HepG2 (cell line): Measurements from ENCODE around the gene ZNF30. TPM values are rescaled to one million over a fixed set of nuclear protein-coding genes. Genes with fewer than 3 reads are reported as not detected.
A peak's percentile ranks its signal among the peaks of the same experiment; 100 is the strongest.

Experiments used
- ATAC-seq: fragments of 200-7000 bp; cut with Tn5 transposase; 3 replicates; pipeline ENCODE4 v1.9.1; 2020; ENCODE audit warnings: mild to moderate bottlenecking, moderate library complexity
- BruUV-seq: library from RNA; stranded (reverse); fragments of 400-500 nt; replicated peaks from 2 replicates; lab custom pipeline; 2021; lab: Mats Ljungman, UMichigan
- CTCF ChIA-PET: fragments of 300-600 bp; formaldehyde crosslinking; extraction: SDS; loops from one replicate; lab custom pipeline; 2021; ENCODE audit warnings: low total read pairs, inconsistent platforms, low intra/inter-chr PET ratio; lab: Yijun Ruan, JAX
- POLR2A ChIA-PET: fragments of 350-600 bp; sonication (Branson Sonifier 250); formaldehyde crosslinking; loops from one replicate; lab custom pipeline; 2020; ENCODE audit warnings: antibody characterized with exemption, inconsistent platforms; lab: Yijun Ruan, JAX
- DNase-seq: peaks from one replicate; pipeline ENCODE4 v3.0.0-alpha.2; 2015; ENCODE audit warnings: low spot score
- FAIRE-seq: peaks from 3 replicates; lab custom pipeline; 2011; peaks lifted over from hg19 to GRCh38; lab: Jason Lieb, UNC
- H2AFZ ChIP-seq: one replicate; pipeline ENCODE4 v1.6.1; 2011; ENCODE audit warnings: low read length, inconsistent platforms
- H3K27ac ChIP-seq: fragments of 300-600 bp; 3 replicates; pipeline ENCODE4 v1.8.0; 2011; ENCODE audit warnings: mixed run types, mild to moderate bottlenecking, mixed read lengths, low read length, inconsistent platforms; ENCODE audit not compliant: insufficient read depth; ENCODE audit errors: extremely low read length
- H3K27me3 ChIP-seq, 2 experiments: fragments of 200-600 bp in 1 of 2; 2 replicates in 1 of 2; 3 replicates in 1 of 2; pipeline versions ENCODE4 v1.6.0 to v1.8.0; 2011; ENCODE audit warnings: low read length in 2 of 2, mild to moderate bottlenecking in 2 of 2, moderate library complexity in 2 of 2, inconsistent platforms in 1 of 2; ENCODE audit not compliant: insufficient read depth in 2 of 2, control insufficient read depth in 1 of 2
- H3K36me3 ChIP-seq, 2 experiments: fragments of 200-600 bp in 1 of 2; replicated peaks in 1 of 2; 2 replicates in 1 of 2; 3 replicates in 1 of 2; pipeline versions ENCODE4 v1.5.1 to v1.8.0; 2011; ENCODE audit warnings: low read length in 2 of 2, inconsistent platforms in 1 of 2; ENCODE audit not compliant: insufficient read depth in 2 of 2, control insufficient read depth in 1 of 2
- H3K4me1 ChIP-seq: 2 replicates; pipeline ENCODE4 v1.5.1; 2012; ENCODE audit warnings: low read length, inconsistent platforms; ENCODE audit not compliant: insufficient read depth
- H3K4me2 ChIP-seq: 2 replicates; pipeline ENCODE4 v1.6.0; 2011; ENCODE audit warnings: low read depth, low read length, inconsistent platforms
- H3K4me3 ChIP-seq, 3 experiments: fragments of 200-600 bp in 1 of 3; sonication (generic), shearing (Covaris generic) in 1 of 3; replicated peaks in 1 of 3; 2 replicates each; pipeline ENCODE4 v1.5.1; 2011 to 2016; ENCODE audit warnings: low read length in 3 of 3, inconsistent platforms in 2 of 3, low read depth in 2 of 3, mild to moderate bottlenecking in 2 of 3, control low read depth in 1 of 3, mixed read lengths in 1 of 3; ENCODE audit not compliant: insufficient read depth in 1 of 3
- H3K79me2 ChIP-seq: one replicate; pipeline ENCODE4 v1.6.1; 2011; ENCODE audit warnings: low read length, inconsistent platforms; ENCODE audit not compliant: insufficient read depth
- H3K9ac ChIP-seq: 2 replicates; pipeline ENCODE4 v1.6.0; 2011; ENCODE audit warnings: mild to moderate bottlenecking, low read depth, low read length, inconsistent platforms; ENCODE audit not compliant: insufficient read depth
- H3K9me3 ChIP-seq: 2 replicates; pipeline ENCODE4 v1.5.1; 2012; ENCODE audit warnings: mild to moderate bottlenecking, low read length
- H4K20me1 ChIP-seq: 2 replicates; pipeline ENCODE4 v1.6.0; 2011; ENCODE audit warnings: inconsistent platforms, mild to moderate bottlenecking, low read length, moderate library complexity; ENCODE audit not compliant: insufficient read depth
- ATF2 ChIP-seq: sonication (generic); formaldehyde crosslinking; IDR thresholded peaks from 2 replicates; pipeline ENCODE4 v1.4.0; 2020; ENCODE audit warnings: missing genetic modification reagents
- BCL6 ChIP-seq: IDR thresholded peaks from 2 replicates; pipeline ENCODE4 v1.6.1; 2016; ENCODE audit warnings: missing genetic modification reagents, missing compliant biosample characterization
- ELF3 ChIP-seq: IDR thresholded peaks from 2 replicates; pipeline ENCODE4 v1.6.1; 2016; ENCODE audit warnings: missing genetic modification reagents, missing compliant biosample characterization
- GMEB1 ChIP-seq: sonication (generic); formaldehyde crosslinking; IDR thresholded peaks from 2 replicates; pipeline ENCODE4 v1.5.1; 2020; ENCODE audit warnings: missing genetic modification reagents, mild to moderate bottlenecking, borderline replicate concordance
- HNF4A ChIP-seq: sonication (generic); formaldehyde crosslinking; IDR thresholded peaks from 2 replicates; pipeline ENCODE4 v1.4.0; 2020; ENCODE audit warnings: missing genetic modification reagents
- HNF4G ChIP-seq, 2 experiments: sonication (generic) in 1 of 2; formaldehyde crosslinking in 1 of 2; IDR thresholded peaks; 2 replicates each; pipeline versions ENCODE4 v1.4.0 to v1.6.1; 2011 to 2020; ENCODE audit warnings: borderline replicate concordance in 2 of 2, low read depth in 2 of 2, mild to moderate bottlenecking in 2 of 2, low read length in 1 of 2, missing genetic modification reagents in 1 of 2, moderate library complexity in 1 of 2
- HOXA5 ChIP-seq: sonication (generic); formaldehyde crosslinking; IDR thresholded peaks from 2 replicates; pipeline ENCODE4 v1.4.0; 2020; ENCODE audit warnings: missing genetic modification reagents
- MAFF ChIP-seq: IDR thresholded peaks from 2 replicates; pipeline ENCODE4 v1.6.1; 2011; ENCODE audit warnings: low read depth, low read length, improper control_type of control experiment
- MED1 ChIP-seq: sonication (generic); formaldehyde crosslinking; IDR thresholded peaks from 2 replicates; pipeline ENCODE4 v1.4.0; 2020; ENCODE audit warnings: missing genetic modification reagents
- MIER2 ChIP-seq: IDR thresholded peaks from 2 replicates; pipeline ENCODE4 v1.6.1; 2016; ENCODE audit warnings: missing biosample characterization, missing genetic modification reagents
- NCOA2 ChIP-seq: sonication (generic); formaldehyde crosslinking; IDR thresholded peaks from 2 replicates; pipeline ENCODE4 v1.8.0; 2022; ENCODE audit warnings: inconsistent platforms
- NR2F6 ChIP-seq, 2 experiments: IDR thresholded peaks; 2 replicates each; pipeline ENCODE4 v1.6.1; 2016; ENCODE audit warnings: antibody characterized with exemption in 1 of 2, mild to moderate bottlenecking in 1 of 2
- PLRG1 ChIP-seq: fragments of 450-650 bp; conservative IDR thresholded peaks from 2 replicates; pipeline ENCODE4 v1.6.1; 2016
- RFX3 ChIP-seq: IDR thresholded peaks from 2 replicates; pipeline ENCODE4 v1.6.1; 2016; ENCODE audit warnings: missing biosample characterization, missing genetic modification reagents
- SAP130 ChIP-seq: IDR thresholded peaks from 2 replicates; pipeline ENCODE4 v1.6.1; 2016; ENCODE audit warnings: low read depth
- SP5 ChIP-seq: IDR thresholded peaks from 2 replicates; pipeline ENCODE4 v1.6.1; 2016; ENCODE audit warnings: low read depth, borderline replicate concordance
- THAP11 ChIP-seq: IDR thresholded peaks from 2 replicates; pipeline ENCODE4 v1.6.1; 2016; ENCODE audit warnings: missing biosample characterization, missing genetic modification reagents
- TRIM22 ChIP-seq: fragments of 450-650 bp; IDR thresholded peaks from 2 replicates; pipeline ENCODE4 v1.6.1; 2017
- ZBTB3 ChIP-seq: sonication (generic); formaldehyde crosslinking; IDR thresholded peaks from 2 replicates; pipeline ENCODE4 v1.4.0; 2020; ENCODE audit warnings: low read depth, mild to moderate bottlenecking, moderate library complexity, missing genetic modification reagents, borderline replicate concordance
- ZNF3 ChIP-seq: IDR thresholded peaks from 2 replicates; pipeline ENCODE4 v1.7.0; 2017; ENCODE audit warnings: inconsistent platforms
- ZNF570 ChIP-seq: sonication (generic); formaldehyde crosslinking; IDR thresholded peaks from 2 replicates; pipeline ENCODE4 v1.4.0; 2020; ENCODE audit warnings: mild to moderate bottlenecking, missing genetic modification reagents, borderline replicate concordance
- ZNF724P ChIP-seq: sonication (generic); formaldehyde crosslinking; IDR thresholded peaks from 2 replicates; pipeline ENCODE4 v1.8.0; 2022; ENCODE audit warnings: missing genetic modification reagents, borderline replicate concordance
- WGBS: methylation state at CpG from one replicate; pipeline ENCODE4 v1.1.6; 2017; ENCODE audit warnings: low lambda C conversion rate; 5-methylcytosine and 5-hydroxymethylcytosine counted together
- in situ Hi-C: cut with HindIII; loops from 2 replicates; pipeline ENCODE4 v1.10.0; 2017; ENCODE audit warnings: low pct_unique_long_range_greater_than_20kb; ENCODE audit not compliant: extremely low pct_ligation_motif_present
- intact Hi-C: fragments of 100-400 bp; cut with micrococcal nuclease; formaldehyde crosslinking; loops from one replicate; pipeline ENCODE4 v1.10.0; 2022; ENCODE audit not compliant: unreplicated experiment
- polyA plus RNA-seq, 8 experiments: library from polyadenylated mRNA; depleted of rRNA in 3 of 8; stranded (reverse) in 7 of 8; unstranded in 1 of 8; fragments of >200 nt; fragmentation: Illumina TruSeq in 4 of 8; extraction: Trizol in 4 of 8; gene quantifications; 2 replicates each; pipeline versions ENCODE4 v1.2.1 to v1.2.3, GENCODE V29; 2011 to 2016; ENCODE audit warnings: low read depth in 4 of 8, missing spikeins in 1 of 8, mixed read lengths in 1 of 8; ENCODE audit not compliant: insufficient read depth in 1 of 8
- total RNA-seq, 5 experiments: library from RNA; depleted of rRNA; stranded (reverse); fragments of >200 nt; fragmentation: Illumina TruSeq; extraction: Trizol; gene quantifications; 2 replicates each; pipeline ENCODE4 v1.2.3, GENCODE V29; 2016; ENCODE audit warnings: low read depth in 1 of 5

ZNF30 gene
- total and polyA plus RNA-seq, 2 of the 13 experiments (the other 11 are each of a cell fraction or from before 2014, with no cell fraction given), result 2.3 to 4.4 TPM

- TF ChIP-seq NR2F6 (IDR thresholded peaks at IDR 0.05), result no peak
- TF ChIP-seq NR2F6 (CRISPR knock-in tag; IDR thresholded peaks at IDR 0.05), result no peak
- TF ChIP-seq NCOA2 (CRISPR knock-in tag), result no peak
- TF ChIP-seq BCL6, result no peak
- no peak for TF ChIP-seq GMEB1 (CRISPR knock-in tag)
- TF ChIP-seq, all 625 proteins: peak for 0
Measured at GRCh38 chr19:34974646-34975045, 47.9 kb downstream of the ZNF30 start (continued).

- peak; percentile 45 for DNase-seq
- H3K36me3 ChIP-seq, result no peaks in the 10 kb centered on the region
- TF ChIP-seq ZBTB3 (CRISPR knock-in tag) (no peak), PLRG1 (no peak), SP5 (CRISPR knock-in tag) (peak; percentile 83), SAP130 (CRISPR knock-in tag) (peak; percentile 42), ZNF724P (CRISPR knock-in tag) (no peak), ELF3 (peak; percentile 56; the same call in 1 of the 2 replicates), MED1 (CRISPR knock-in tag) (no peak), HOXA5 (no peak), HNF4A (peak; percentile 48), ATF2 (CRISPR knock-in tag) (no peak), TRIM22 (no peak), THAP11 (no peak), RFX3 (CRISPR knock-in tag) (no peak), MIER2 (CRISPR knock-in tag) (no peak), ZNF570 (CRISPR knock-in tag) (no peak), MAFF (no peak), HNF4G (IDR thresholded peaks at IDR 0.05; ENCODE audit: borderline replicate concordance, low read depth, low read length) (peak; percentile 44; the same call in 1 of the 2 replicates), HNF4G (CRISPR knock-in tag; IDR thresholded peaks at IDR 0.05; ENCODE audit: borderline replicate concordance, low read depth) (no peak), ZNF3 (CRISPR knock-in tag) (no peak)
Measured at GRCh38 chr19:34975056-34975455, 48.4 kb downstream of the ZNF30 start.

More at GRCh38 chr19:34975056-34975455, 48.4 kb downstream of the ZNF30 start:
- Histone ChIP-seq H3K9me3 (peaks cover 18% of the 10 kb centered on the region), H3K27me3 (peaks cover 0 to 20% of the 10 kb centered on the region in 2 experiments; a peak in 2 of 5 replicates), H3K4me2 (peak overlapping the region; percentile 1; the same call in 1 of the 2 replicates), H3K4me1 (peaks cover 55% of the 10 kb centered on the region), H3K9ac (no peak overlapping the region), H3K27ac (no peak overlapping the region), H4K20me1 (no peaks in the 10 kb centered on the region), H3K79me2 (no peaks in the 10 kb centered on the region), H2AFZ (no peak overlapping the region), H3K4me3 (no peak overlapping the region)
- BruUV-seq, result no TSS peak
- FAIRE-seq (peak; percentile 42), ATAC-seq (peak; percentile 46; the same call in 1 of the 3 replicates)
- POLR2A ChIA-PET, result interaction anchor here (1.6 kb wide), 1 partner anchor 32 kb away, joined by 10 read pairs; no protein-coding TSS in a partner anchor
- CTCF ChIA-PET, result no interaction called here
- intact Hi-C loops (loop anchor here (2.0 kb wide), 1 partner anchor 76 kb away; no protein-coding TSS in a partner anchor), in situ Hi-C loops (no loop called here)
- 16% methylated on average over 5 of the region's 5 CpGs for WGBS
